ENCODE results near the gene SPATA6. TPM values are rescaled to one million over a fixed set of nuclear protein-coding genes. Genes with fewer than 3 reads are reported as not detected.
"Not testable (repeated sequence)": the region's sequence is repeated elsewhere in the genome, so short reads cannot be mapped to it uniquely, and the experiment has no call there.

SPATA6 gene
- 6.8 and 7.9 TPM in 2 replicates for total RNA-seq (2014; rRNA removed; shearing (Covaris generic))

DNA sequence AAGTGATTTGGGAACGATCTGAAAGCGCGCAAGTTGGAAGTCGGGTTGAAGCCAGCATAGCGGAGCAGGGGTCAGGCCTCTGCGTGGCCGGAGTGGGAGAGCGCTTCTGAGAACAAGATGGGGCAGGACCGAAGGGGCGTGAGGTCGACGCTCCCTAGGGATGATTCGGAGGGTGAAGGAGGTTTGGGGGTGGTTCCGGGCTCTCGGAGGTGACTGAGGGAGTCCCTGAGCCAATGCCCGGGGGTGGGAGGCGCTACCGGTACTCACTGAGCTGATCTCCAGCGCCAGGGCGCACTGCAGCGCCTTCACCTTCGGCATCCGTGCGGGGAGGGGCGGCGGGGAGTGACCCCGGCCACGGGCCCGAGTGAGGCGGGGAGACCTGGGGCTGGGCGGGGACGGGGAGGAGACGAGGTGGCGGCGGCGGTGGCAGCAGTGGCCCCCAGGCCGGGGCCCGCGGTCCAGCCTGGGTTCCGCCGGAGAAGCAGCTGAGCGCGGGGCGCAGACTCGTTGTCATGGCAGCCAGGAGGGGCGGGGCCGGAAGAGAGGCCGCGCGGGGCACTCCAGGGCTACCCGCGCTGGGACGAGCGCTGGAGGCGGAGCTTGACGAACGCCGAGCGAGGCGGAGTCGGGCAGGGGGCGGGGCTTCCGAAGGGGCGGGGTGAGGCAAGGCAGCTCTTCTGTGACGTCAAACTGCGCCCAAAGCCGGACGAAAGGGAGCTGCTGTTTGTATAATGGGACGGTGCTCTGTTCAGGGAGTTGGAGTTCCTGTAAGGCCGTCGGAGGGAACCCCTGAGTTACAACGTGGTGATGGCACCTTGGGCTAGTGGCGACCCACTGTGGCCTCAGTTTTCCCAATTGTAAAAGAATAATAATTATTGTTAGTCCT, at the start of gene SPATA6:
SPATA6 (minus strand) TSS at position 514 of the 886 bp plus-strand sequence; CDS start at position 318, 196 bp downstream.
- peak; percentile 92 for DNase-seq (ENCODE audit: low read depth)

- DNase-seq (ENCODE audit: low read depth) = not testable (repeated sequence)
These were observed 47.9 kb upstream of the SPATA6 start for GRCh38 chr1:48519896-48520295.

- no peak for DNase-seq (ENCODE audit: low read depth)
These were observed 34.9 kb upstream of the SPATA6 start for GRCh38 chr1:48506870-48507269.

DNA sequence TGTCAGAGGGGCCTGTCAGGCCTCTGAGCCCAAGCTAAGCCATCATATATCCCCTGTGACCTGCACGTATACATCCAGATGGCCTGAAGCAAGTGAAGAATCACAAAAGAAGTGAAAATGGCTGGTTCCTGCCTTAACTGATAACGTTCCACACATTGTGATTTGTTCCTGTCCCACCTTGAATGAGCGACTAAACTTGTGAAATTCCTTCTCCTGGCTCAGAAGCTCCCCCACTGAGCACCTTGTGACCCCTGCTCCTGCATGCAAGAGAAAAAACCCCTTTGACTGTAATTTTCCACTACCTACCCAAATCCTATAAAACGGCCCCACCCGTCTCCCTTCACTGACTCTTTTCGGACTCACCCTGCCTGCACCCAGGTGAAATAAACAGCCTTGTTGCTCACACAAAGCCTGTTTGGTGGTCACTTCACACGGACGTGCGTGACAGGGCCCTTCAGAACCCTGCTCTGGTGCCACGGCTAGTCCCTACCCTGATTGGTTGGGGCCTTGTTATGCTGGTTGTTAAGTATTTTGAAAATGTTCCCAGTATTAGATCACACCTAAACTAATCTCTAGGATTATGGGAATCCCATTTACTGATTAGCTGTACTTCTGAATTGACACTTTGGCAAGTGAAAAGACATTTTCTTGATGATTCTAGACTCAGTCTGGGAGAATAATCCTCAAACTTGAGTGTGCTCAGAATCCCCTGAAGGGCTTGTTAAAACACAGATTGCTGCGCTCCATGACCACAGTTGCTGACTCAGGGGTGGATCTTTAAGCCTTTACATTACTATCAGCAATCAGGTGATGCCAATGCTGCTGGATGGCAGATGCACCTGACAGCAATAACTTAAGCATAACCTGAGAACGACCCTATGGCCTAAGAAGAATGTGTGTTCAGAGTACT, 28.8 kb upstream of the SPATA6 start:
- no peak for DNase-seq (ENCODE audit: low read depth)

GRCh38 chr1:48499211-48499735, 27.3 kb upstream of the SPATA6 start:
- DNase-seq (ENCODE audit: low read depth) = no peak

DNA sequence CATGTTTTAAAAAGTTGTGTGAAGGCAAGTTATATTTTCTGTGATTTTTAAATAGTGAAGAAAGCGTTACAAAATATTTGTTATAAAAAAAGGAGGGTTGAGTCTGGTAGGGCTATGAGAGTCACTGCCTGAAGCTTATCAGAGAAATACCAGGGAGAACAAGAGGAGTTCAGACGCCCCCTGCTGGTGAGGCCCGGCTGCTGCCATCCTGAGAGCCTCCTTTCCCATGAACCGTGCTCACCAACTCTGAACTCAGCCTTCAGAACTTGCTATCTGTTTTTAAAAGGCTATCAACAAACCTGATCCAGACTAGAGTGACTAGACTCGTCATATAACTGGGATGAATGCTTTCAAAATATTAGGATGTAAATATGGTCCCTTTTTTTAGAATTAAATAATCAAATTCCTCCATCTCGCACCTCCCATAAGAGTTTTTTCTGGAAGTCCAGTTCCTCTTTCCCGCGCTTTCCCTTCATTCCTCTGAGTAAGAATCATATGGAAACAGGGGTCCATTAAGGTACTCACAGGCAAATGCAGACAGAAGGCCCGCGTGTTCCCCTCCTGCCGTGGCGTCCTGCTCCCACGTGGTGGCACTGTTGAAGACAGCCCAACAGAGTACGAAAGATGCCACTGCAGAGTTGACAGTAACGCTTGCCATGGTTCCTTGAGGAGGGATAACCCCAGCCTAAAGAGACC, 26.2 kb upstream of the SPATA6 start:
- DNase-seq (ENCODE audit: low read depth) = peak; percentile 71

GRCh38 chr1:48495911-48496310, 23.9 kb upstream of the SPATA6 start:
- peak; percentile 41 for DNase-seq (ENCODE audit: low read depth)

- peak; percentile 87 for DNase-seq (ENCODE audit: low read depth)
These were observed 23.2 kb upstream of the SPATA6 start for GRCh38 chr1:48495166-48495565.

DNA sequence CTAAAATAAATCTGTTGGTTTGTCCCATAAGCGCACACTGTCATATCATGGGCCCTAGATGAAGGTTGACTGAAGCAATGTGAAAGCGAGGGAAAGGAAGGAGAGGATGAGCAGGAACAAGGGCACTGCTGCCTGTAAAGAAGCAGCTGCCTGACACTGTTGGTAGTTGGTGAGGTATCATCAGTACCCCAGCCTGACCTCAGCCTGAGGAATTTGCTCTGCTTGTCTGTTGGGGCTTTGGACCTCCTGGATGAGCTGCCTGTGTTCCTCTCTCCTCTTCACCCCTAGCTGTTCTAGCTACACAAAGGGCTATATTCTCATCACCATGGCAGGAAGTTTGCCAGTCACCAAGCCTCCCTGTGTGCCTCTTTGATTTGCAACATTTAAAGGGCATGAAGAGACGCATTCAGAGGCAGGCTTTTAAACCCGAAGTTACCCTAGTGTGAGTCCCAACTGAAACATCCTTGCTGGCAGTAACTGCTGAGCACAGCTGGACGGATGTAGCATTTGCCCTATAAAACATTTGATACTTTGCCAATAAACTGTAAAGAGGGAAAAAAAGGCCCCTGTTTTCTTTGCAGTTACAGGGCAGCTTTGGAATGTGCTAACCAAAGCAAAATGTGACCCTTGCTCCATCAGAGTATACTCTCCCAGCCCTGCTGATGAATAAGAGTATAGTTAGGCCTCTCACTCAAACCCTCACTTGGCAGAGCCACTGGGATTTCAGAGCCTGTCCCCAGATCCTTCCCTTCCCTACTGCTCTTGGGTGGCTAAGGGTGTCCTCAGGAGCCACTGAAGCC, 22.2 kb upstream of the SPATA6 start:
- DNase-seq (ENCODE audit: low read depth) = peak; percentile 94

DNA sequence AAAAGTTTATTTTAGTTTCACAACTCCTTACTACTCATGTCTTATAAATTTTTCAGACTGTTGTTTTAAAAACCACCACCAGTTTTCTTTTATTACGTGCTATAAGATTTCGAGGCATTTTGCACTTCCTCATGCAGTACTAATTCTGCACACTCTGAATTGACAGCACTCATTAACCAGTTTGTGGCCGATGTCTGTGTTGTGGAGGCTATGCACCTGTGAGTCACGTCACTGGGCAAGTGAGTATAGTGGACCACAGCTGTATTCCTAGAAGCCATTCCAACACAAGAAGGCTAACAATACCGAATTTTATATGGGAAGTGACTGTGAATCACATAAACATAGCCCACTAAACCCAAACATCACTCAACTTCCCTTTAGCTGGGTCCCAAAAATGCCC, 21.0 kb upstream of the SPATA6 start:
- DNase-seq (ENCODE audit: low read depth) = no peak

DNA sequence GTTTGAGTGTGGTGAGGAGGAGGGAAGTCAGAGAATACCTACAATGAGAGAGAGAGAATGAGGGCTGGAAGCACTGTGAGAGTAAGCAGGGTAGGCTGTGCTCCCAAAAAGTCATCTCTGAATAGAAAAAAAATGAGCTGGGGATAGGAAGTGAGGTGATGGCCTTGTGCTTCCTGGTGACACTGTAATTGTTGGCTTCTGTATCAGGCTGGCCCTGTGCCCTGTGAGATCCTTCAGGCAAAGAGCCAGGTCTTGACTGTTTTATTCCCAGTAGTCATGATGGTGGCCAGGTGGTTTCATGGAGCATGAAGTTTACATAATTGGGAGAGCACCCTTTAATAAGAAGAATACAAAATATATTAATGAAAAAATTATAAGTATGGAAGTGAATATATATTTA, 20.4 kb upstream of the SPATA6 start:
- DNase-seq (ENCODE audit: low read depth) = peak; percentile 44

- DNase-seq (ENCODE audit: low read depth) = no peak
These were observed 16.7 kb upstream of the SPATA6 start for GRCh38 chr1:48488721-48489120.

DNA sequence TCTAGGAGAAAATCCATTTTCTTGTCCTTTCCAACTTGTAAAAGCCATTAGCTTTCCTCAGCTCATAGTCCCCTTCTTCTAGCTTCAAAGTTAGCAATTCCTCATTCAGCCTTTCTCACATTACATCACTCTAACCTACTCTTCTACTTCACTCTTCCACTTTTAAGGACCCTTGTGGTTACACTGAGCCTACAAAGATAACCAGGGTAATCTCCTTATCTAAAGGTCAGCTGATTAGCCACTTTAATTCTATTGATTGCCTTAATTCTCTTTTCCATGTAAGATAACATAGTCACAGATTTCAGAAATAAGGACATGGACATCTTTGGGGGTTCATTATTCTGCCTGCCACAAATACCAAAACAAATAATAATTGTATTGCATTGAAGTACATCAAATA, 8.5 kb upstream of the SPATA6 start:
- DNase-seq (ENCODE audit: low read depth) = no peak

DNA sequence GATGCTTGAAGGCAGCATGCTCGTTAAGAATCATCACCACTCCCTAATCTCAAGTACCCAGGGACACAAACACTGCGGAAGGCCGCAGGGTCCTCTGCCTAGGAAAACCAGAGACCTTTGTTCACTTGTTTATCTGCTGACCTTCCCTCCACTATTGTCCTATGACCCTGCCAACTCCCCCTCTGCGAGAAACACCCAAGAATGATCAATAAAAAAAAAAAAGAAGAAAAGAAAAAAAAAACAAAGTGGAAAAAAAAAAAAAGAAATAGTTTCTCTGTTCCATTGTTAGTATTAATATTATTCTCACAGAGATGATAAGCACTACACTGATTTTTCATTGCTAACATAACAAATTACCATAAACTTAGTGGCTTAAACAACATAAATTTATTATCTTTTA, 8.0 kb upstream of the SPATA6 start:
- DNase-seq (ENCODE audit: low read depth) = not testable (repeated sequence)

DNA sequence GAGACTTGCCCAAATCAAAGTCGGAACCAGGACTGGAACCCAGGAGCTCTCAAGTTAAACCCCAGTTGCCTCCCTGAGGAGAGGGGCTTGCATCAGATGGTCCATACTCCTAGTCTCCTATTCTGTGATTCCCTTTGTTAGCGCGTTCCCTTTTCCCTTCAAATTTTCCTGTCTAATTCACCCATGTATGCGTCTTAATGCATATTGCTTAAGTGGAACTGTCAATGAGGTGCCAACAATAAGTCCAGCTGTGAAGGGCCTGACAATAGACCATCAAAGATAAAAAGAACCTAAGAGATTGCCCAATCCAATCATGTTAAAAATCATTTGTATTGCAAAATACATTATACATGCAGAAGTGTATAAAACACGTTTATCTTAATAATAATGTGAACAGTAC, 634 bp upstream of the SPATA6 start:
- no peak for DNase-seq (ENCODE audit: low read depth)

- peak; percentile 10 for DNase-seq (ENCODE audit: low read depth)
These were observed 884 bp downstream of the SPATA6 start for GRCh38 chr1:48470950-48471690.

DNA sequence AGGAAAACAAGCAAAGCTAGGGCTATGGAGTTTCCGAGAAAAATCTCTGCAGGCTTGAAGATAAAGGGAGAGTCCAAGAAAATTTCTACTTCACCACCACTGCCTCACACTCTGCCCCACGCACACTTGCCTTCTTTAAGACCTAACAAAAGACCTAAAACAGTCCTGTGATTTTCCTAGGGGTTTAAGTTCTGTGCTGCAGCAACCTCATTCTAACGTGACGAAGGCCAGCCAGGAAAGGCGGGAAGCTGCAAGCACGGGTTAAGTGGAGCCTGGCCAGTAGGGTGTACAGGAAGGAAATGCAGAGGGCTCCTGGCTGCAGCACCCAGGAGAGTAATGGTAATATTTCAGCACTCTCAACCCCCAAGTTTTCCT, 1.5 kb downstream of the SPATA6 start:
- DNase-seq (ENCODE audit: low read depth) = peak; percentile 45

DNA sequence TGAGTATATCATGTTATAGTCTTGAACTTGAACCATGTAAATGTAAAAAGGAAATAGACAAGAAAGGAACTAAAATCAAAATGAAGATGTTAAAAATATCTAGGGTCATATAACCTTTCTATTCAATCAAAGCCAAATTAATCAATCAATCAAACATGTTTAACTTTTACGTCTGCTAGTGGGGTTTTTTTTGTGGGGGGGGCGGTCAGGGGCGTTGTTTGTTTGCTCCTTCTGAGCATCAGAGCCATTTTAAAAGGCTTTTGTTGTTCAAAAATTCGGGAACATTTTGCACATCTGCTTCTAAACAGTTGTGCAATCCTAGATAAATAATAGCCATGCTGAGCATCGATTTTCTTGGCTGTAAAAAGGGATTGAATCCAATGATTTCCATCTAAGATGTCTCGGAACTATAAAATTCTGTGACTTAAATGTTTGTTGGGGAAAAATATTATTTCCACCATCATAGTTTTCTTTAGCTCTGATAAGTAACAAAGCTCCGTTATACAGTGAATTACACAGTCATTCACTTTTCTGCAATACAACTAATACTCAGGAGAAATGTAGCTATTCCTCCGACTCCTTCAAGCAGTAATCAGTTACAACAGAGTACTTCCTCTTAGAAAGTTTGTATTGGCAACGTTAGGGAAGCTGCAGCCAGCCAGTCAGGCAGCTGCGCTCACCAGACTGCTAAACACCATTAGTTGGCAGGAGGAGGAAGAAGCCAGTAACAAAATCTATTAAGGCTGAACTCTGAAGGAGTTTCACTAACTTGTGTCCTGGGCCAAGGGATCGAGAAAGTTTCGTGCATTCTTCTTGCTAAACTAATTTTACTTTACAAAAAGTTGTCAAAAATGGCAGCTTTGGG, 2.2 kb downstream of the SPATA6 start:
- peak; percentile 65 for DNase-seq (ENCODE audit: low read depth)

- DNase-seq (ENCODE audit: low read depth) = no peak
These were observed 5.4 kb downstream of the SPATA6 start for GRCh38 chr1:48466594-48466993.
